ENCODE measurements around the gene SH3BP5L.

Gene SH3BP5L

GRCh38 chr1:248814351-248814750 is 11.4 kb downstream of the SH3BP5L start:
- Histone ChIP-seq H3K36me3 (ENCODE audit: insufficient read depth, low read length) (peaks cover 83% of the 10 kb centered on the region), H4K20me1 (ENCODE audit: insufficient read depth, low read length) (peaks cover 21% of the 10 kb centered on the region; the same call in 1 of the 2 replicates), H3K9me3 (ENCODE audit: insufficient read depth, low read length, severe bottlenecking) (no peaks in the 10 kb centered on the region), H2AFZ (ENCODE audit: low read depth, low read length) (no peak overlapping the region), H3K27ac (ENCODE audit: low read length) (no peak overlapping the region), H3K9ac (ENCODE audit: low read depth, low read length) (no peak overlapping the region), H3K4me2 (ENCODE audit: insufficient read depth, low read length) (no peak overlapping the region), H3K27me3 (ENCODE audit: insufficient read depth, low read length, poor library complexity) (no peaks in the 10 kb centered on the region), H3K4me1 (ENCODE audit: insufficient read depth, low read length) (no peaks in the 10 kb centered on the region), H3K79me2 (ENCODE audit: insufficient read depth, low read length) (peaks cover 14% of the 10 kb centered on the region), H3K4me3 (ENCODE audit: low read depth in 1 of 2, low read length in 2 of 2) (no peak overlapping the region)
- TF ChIP-seq CTCF (IDR thresholded peaks at IDR 0.05; ENCODE audit: borderline replicate concordance, extremely low read depth, low read length, poor library complexity, severe bottlenecking) = no peak
- no peak for TF ChIP-seq EZH2 (IDR thresholded peaks at IDR 0.05; ENCODE audit: borderline replicate concordance, low read depth, low read length, severe bottlenecking)
- ATAC-seq (ENCODE audit: insufficient read depth, low read depth) (no peak), DNase-seq (no peak)

DNA sequence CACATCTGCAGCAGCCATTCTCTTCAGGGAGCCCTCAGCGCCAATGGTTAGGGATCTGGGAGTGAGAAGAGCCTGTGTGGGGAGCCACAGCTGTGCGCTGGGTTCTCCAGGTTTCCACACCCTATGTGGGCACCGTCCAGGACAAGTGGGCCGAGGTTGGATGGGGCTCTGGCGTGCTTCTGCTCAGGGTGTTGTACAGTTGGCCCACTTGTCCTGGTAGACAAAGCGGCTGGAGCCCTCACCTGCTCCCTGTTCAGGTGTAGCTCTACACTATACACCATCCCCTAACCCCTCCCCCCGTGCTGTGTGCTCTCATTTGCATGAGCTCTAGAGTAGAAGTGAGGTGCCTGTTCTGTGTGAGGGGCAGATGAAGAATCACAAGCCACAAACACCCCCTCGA is 12.2 kb downstream of the SH3BP5L start:
- Histone ChIP-seq H3K9me3 (ENCODE audit: insufficient read depth, low read length, severe bottlenecking) (no peaks in the 10 kb centered on the region), H3K27me3 (ENCODE audit: insufficient read depth, low read length, poor library complexity) (no peaks in the 10 kb centered on the region), H3K4me2 (ENCODE audit: insufficient read depth, low read length) (no peak overlapping the region), H3K36me3 (ENCODE audit: insufficient read depth, low read length) (peaks cover 78% of the 10 kb centered on the region), H3K9ac (ENCODE audit: low read depth, low read length) (no peak overlapping the region), H3K4me3 (ENCODE audit: low read depth in 1 of 2, low read length in 2 of 2) (no peak overlapping the region), H3K27ac (ENCODE audit: low read length) (no peak overlapping the region), H3K4me1 (ENCODE audit: insufficient read depth, low read length) (no peaks in the 10 kb centered on the region), H3K79me2 (ENCODE audit: insufficient read depth, low read length) (peaks cover 6% of the 10 kb centered on the region), H2AFZ (ENCODE audit: low read depth, low read length) (no peak overlapping the region), H4K20me1 (ENCODE audit: insufficient read depth, low read length) (peaks cover 15% of the 10 kb centered on the region; the same call in 1 of the 2 replicates)
- DNase-seq (no peak), ATAC-seq (ENCODE audit: insufficient read depth, low read depth) (no peak)
- TF ChIP-seq CTCF (IDR thresholded peaks at IDR 0.05; ENCODE audit: borderline replicate concordance, extremely low read depth, low read length, poor library complexity, severe bottlenecking) (no peak), EZH2 (IDR thresholded peaks at IDR 0.05; ENCODE audit: borderline replicate concordance, low read depth, low read length, severe bottlenecking) (no peak)

GRCh38 chr1:248812736-248813425 is 12.8 kb downstream of the SH3BP5L start:
- Histone ChIP-seq H2AFZ (ENCODE audit: low read depth, low read length) (no peak overlapping the region), H3K27me3 (ENCODE audit: insufficient read depth, low read length, poor library complexity) (no peaks in the 10 kb centered on the region), H3K4me1 (ENCODE audit: insufficient read depth, low read length) (no peaks in the 10 kb centered on the region), H3K4me3 (ENCODE audit: low read depth in 1 of 2, low read length in 2 of 2) (no peak overlapping the region), H3K27ac (ENCODE audit: low read length) (no peak overlapping the region), H3K4me2 (ENCODE audit: insufficient read depth, low read length) (no peak overlapping the region), H3K9me3 (ENCODE audit: insufficient read depth, low read length, severe bottlenecking) (no peaks in the 10 kb centered on the region), H3K36me3 (ENCODE audit: insufficient read depth, low read length) (peaks cover 71% of the 10 kb centered on the region), H4K20me1 (ENCODE audit: insufficient read depth, low read length) (peaks cover 12% of the 10 kb centered on the region; the same call in 1 of the 2 replicates), H3K79me2 (ENCODE audit: insufficient read depth, low read length) (peaks cover 2% of the 10 kb centered on the region; the same call in 1 of the 2 replicates), H3K9ac (ENCODE audit: low read depth, low read length) (no peak overlapping the region)
- DNase-seq (no peak), ATAC-seq (ENCODE audit: insufficient read depth, low read depth) (no peak)
- TF ChIP-seq CTCF (IDR thresholded peaks at IDR 0.05; ENCODE audit: borderline replicate concordance, extremely low read depth, low read length, poor library complexity, severe bottlenecking) = no peak
- no peak for TF ChIP-seq EZH2 (IDR thresholded peaks at IDR 0.05; ENCODE audit: borderline replicate concordance, low read depth, low read length, severe bottlenecking)

Measured in DND-41 (cell line).